GM23338 (cell line): ENCODE measurements around the gene OCIAD1.

Experiments
- CREB1 ChIP-seq: fragments of 250-450 bp; sonication (Bioruptor Pico); IDR thresholded peaks from 2 replicates; pipeline ENCODE4 v1.5.0; 2020; ENCODE audit warnings: low read depth, mild to moderate bottlenecking, moderate library complexity
- CTCF ChIP-seq, 2 experiments: fragments of 200-600 bp in 1 of 2; sonication (generic) in 1 of 2; conservative IDR thresholded peaks; 2 replicates each; pipeline versions ENCODE4 v1.5.1 to v1.6.1; 2016 to 2017; ENCODE audit warnings: antibody characterized with exemption in 2 of 2, low read depth in 2 of 2, mild to moderate bottlenecking in 2 of 2, moderate library complexity in 1 of 2
- ETS1 ChIP-seq: IDR thresholded peaks from 2 replicates; pipeline ENCODE4 v1.6.1; 2016; ENCODE audit warnings: antibody characterized with exemption
- EZH2 ChIP-seq: fragments of 200-600 bp; sonication (generic); IDR thresholded peaks from one replicate; pipeline ENCODE4 v1.8.0; 2017; ENCODE audit warnings: antibody characterized with exemption, mild to moderate bottlenecking, low read depth; ENCODE audit not compliant: unreplicated experiment
- EZH2phosphoT487 ChIP-seq: fragments of 200-600 bp; sonication (generic); IDR thresholded peaks from one replicate; pipeline ENCODE4 v1.8.1; 2018; ENCODE audit warnings: antibody characterized with exemption; ENCODE audit not compliant: unreplicated experiment
- JUNB ChIP-seq: IDR thresholded peaks from one replicate; pipeline ENCODE4 v1.6.1; 2016; ENCODE audit warnings: antibody characterized with exemption; ENCODE audit not compliant: unreplicated experiment
- NANOG ChIP-seq: IDR thresholded peaks from 2 replicates; pipeline ENCODE4 v1.6.1; 2016; ENCODE audit warnings: antibody characterized with exemption, borderline replicate concordance
- POLR2AphosphoS5 ChIP-seq: IDR thresholded peaks from 2 replicates; pipeline ENCODE4 v1.6.1; 2016; ENCODE audit warnings: antibody characterized with exemption, low read depth
- REST ChIP-seq: IDR thresholded peaks from one replicate; pipeline ENCODE4 v1.6.1; 2018; ENCODE audit warnings: antibody characterized with exemption; ENCODE audit not compliant: unreplicated experiment
- ZNF114 ChIP-seq: fragments of 250-450 bp; sonication (Bioruptor Pico); IDR thresholded peaks from 2 replicates; pipeline ENCODE4 v1.5.0; 2020; ENCODE audit warnings: mild to moderate bottlenecking, moderate library complexity
- ZNF331 ChIP-seq: fragments of 250-450 bp; sonication (Bioruptor Pico); IDR thresholded peaks from 2 replicates; pipeline ENCODE4 v1.5.0; 2020; ENCODE audit warnings: low read depth, mild to moderate bottlenecking, moderate library complexity

- TF ChIP-seq CTCF (conservative IDR thresholded peaks at IDR 0.05; ENCODE audit: low read depth in 2 of 2) (no peak), POLR2AphosphoS5 (no peak), ZNF331 (CRISPR knock-in tag) (no peak), CREB1 (no peak), EZH2phosphoT487 (no peak), JUNB (no peak), EZH2 (no peak), REST (no peak), NANOG (no peak), ZNF114 (CRISPR knock-in tag) (no peak), ETS1 (no peak)
These were observed 48.9 kb downstream of the OCIAD1 start for GRCh38 chr4:48879561-48880442.
